Astrocyte of the spinal cord (primary cell): ENCODE measurements around the gene CAMK2D.

Experiments
- DNase-seq: peaks from one replicate; pipeline ENCODE4 v3.0.0; 2011; ENCODE audit warnings: low read depth, low spot score
- H3K4me3 ChIP-seq: 2 replicates; pipeline ENCODE4 v1.5.1; 2011; ENCODE audit warnings: low read depth, mild to moderate bottlenecking, low read length, moderate library complexity
- CTCF ChIP-seq: IDR thresholded peaks from 2 replicates; pipeline ENCODE4 v1.5.1; 2012; ENCODE audit warnings: low read depth, mild to moderate bottlenecking, low read length, inconsistent platforms
- in situ Hi-C: cut with HindIII; loops from 2 replicates; pipeline ENCODE4 v1.10.0; 2017; ENCODE audit warnings: low sequenced_read_pairs

Gene CAMK2D

GRCh38 chr4:113524096-113524495 is 237.4 kb downstream of the CAMK2D start:
- no peak for TF ChIP-seq CTCF
- in situ Hi-C loops: no loop called here
- no peak overlapping the region for H3K4me3 ChIP-seq
- no peak for DNase-seq

- in situ Hi-C loops: no loop called here
- no peak overlapping the region for H3K4me3 ChIP-seq
- TF ChIP-seq CTCF: no peak
- DNase-seq: no peak
Measured at GRCh38 chr4:113522433-113522832, 239.1 kb downstream of the CAMK2D start.

GRCh38 chr4:113513382-113513781 is 248.2 kb downstream of the CAMK2D start:
- in situ Hi-C loops: no loop called here
- no peak for TF ChIP-seq CTCF
- H3K4me3 ChIP-seq: no peak overlapping the region
- no peak for DNase-seq

- no peak for TF ChIP-seq CTCF
- no peak overlapping the region for H3K4me3 ChIP-seq
- in situ Hi-C loops: no loop called here
- DNase-seq: no peak
Measured at GRCh38 chr4:113512880-113513279, 248.7 kb downstream of the CAMK2D start.

- no peak for DNase-seq
- H3K4me3 ChIP-seq: no peak overlapping the region
- TF ChIP-seq CTCF: no peak
- in situ Hi-C loops: no loop called here
Measured at GRCh38 chr4:113511944-113512343, 249.6 kb downstream of the CAMK2D start.

- in situ Hi-C loops: no loop called here
- DNase-seq: no peak
- H3K4me3 ChIP-seq: no peak overlapping the region
- TF ChIP-seq CTCF: no peak
Measured at GRCh38 chr4:113509851-113510250, 251.7 kb downstream of the CAMK2D start.

- no peak overlapping the region for H3K4me3 ChIP-seq
- TF ChIP-seq CTCF: no peak
- in situ Hi-C loops: no loop called here
Measured at GRCh38 chr4:113505044-113505443, 256.5 kb downstream of the CAMK2D start.

More at GRCh38 chr4:113505044-113505443, 256.5 kb downstream of the CAMK2D start:
- no peak for DNase-seq
